Measurements from ENCODE around the gene IGF2R.

DNA sequence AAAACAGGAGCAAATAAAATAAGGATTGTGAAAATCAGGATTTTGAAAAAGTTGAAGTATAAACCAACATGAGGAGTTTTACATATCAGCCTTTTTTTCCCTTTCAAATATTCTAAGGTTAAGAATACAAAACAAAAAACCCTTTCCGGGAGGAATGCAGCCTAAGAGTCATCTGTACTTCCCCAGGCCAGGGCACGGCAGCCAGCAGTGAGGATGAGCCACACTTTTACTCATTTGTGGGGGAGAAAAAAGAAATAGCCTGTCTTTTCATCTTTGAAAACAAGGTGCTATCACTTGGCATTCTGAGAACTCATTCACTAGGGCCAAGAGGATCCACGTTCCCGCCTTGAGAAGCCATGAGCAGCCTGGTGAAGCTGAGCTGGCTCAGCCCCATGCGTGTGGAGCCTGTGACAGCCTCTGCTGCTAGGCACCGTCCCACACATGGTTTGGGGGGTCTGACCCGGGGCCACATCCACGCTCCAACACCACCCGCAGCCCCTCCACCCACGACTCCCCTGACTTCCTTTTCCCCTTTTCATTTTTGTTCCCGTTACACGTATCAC, 164.0 kb downstream of the IGF2R start:
- TF ChIP-seq CTCF (IDR thresholded peaks at IDR 0.05; ENCODE audit: low read depth, low read length) (no peak), MAX (IDR thresholded peaks at IDR 0.05; ENCODE audit: low read depth, low read length) (no peak), POLR2A (IDR thresholded peaks at IDR 0.05; ENCODE audit: extremely low read depth, insufficient read length) (no peak), MYC (IDR thresholded peaks at IDR 0.05; ENCODE audit: low read depth, low read length) (no peak)
